ENCODE measurements around the gene B9D1.

B9D1 gene

DNA sequence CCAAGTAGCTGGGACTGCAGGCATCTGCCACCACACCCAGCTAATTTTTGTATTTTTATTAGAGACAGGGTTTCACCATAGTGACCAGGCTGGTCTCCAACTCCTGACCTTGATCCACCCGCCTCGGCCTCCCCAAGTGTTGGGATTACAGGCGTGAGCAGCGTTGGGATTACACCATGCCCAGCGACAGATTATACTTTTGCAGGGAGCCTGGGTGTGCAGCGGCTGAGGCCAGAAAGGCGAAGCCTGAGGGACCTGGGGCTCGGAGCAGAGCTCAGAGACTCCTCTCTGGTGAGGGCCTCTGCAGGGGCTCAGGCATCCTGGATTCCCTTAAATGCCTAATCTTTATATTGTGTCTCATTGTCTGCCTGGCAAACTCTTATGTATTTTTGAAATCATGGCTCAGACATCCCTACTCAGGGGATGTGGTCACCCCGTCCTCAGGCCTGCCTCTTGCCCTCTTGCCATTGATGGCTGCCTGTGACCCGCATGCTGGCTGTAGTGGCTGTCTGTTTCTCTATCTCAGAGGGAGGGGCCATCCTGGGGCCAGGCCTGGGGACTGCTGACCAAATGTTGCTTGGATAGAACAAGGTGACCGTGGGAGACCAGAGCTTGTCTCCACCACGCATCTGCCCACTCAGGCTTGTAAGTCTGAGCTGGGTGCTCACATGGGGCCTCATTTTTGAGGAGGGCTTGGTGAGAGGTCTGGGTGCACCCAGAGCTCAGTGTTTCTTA, 42.6 kb downstream of the B9D1 start:
- no peak for DNase-seq (ENCODE audit: low read depth)
- H3K4me3 ChIP-seq (ENCODE audit: low read depth, low read length) = no peak overlapping the region
- TF ChIP-seq, protein P1, sequence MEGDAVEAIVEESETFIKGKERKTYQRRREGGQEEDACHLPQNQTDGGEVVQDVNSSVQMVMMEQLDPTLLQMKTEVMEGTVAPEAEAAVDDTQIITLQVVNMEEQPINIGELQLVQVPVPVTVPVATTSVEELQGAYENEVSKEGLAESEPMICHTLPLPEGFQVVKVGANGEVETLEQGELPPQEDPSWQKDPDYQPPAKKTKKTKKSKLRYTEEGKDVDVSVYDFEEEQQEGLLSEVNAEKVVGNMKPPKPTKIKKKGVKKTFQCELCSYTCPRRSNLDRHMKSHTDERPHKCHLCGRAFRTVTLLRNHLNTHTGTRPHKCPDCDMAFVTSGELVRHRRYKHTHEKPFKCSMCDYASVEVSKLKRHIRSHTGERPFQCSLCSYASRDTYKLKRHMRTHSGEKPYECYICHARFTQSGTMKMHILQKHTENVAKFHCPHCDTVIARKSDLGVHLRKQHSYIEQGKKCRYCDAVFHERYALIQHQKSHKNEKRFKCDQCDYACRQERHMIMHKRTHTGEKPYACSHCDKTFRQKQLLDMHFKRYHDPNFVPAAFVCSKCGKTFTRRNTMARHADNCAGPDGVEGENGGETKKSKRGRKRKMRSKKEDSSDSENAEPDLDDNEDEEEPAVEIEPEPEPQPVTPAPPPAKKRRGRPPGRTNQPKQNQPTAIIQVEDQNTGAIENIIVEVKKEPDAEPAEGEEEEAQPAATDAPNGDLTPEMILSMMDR (conservative IDR thresholded peaks at IDR 0.05; ENCODE audit: low read depth, low read length) = no peak

DNA sequence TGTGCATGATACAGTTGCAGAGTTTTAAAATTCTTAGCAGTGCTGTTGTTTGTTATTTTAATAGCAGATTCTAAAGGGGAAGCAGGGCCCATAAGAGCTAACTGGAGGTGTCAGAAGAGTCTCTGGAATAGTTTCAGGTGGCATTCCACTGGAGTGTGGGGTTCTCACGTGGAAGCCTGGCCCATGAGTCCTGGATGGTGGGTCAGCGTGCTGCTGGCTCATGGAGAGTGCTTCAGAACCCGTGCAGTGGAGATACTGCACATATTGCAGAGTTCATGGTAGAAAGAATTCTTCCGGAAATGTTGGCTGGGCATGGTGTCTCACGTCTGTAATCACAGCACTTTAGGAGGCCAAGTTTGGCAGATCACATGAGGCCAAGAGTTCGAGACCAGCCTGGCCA, 43.9 kb downstream of the B9D1 start:
- TF ChIP-seq, protein P1 (conservative IDR thresholded peaks at IDR 0.05; ENCODE audit: low read depth, low read length) = no peak
- H3K4me3 ChIP-seq (ENCODE audit: low read depth, low read length) = no peak overlapping the region
- no peak for DNase-seq (ENCODE audit: low read depth)

DNA sequence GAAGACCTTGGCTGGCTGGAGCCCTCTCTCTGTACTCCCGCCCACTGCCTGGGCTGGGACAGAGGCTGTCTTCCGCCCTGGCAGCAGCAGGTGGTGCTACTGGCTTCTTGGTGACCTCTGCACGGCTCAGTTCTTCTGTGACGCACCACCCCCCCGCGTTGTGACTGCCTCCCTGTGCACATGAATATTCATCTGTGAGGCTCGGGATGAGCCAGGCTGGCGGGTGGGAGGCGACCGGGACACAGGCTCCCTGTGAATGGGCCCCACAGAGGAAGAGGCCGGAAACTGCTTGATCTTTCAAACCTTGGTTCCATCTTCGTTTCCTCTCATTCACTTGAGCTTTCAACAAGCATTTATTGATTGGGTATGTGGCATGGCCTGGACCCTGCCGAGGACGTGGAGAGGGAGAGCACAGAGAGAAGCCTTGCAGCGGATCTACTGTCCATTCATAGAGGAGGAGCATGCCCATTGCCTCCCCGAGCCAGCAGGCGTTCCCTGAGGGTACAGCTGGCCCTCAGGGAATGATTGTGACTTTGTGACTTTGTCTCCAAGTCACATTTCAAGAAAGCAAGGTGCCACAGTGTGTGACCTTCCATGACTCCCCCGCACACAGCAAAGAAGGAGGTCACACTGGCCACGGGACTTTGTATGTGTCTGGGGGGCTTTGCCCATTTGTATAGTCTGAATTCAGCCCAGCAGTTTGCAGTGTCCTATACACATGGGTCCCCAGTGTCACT, 45.0 kb downstream of the B9D1 start:
- DNase-seq (ENCODE audit: low read depth) = peak; percentile 91
- TF ChIP-seq, protein P1 (conservative IDR thresholded peaks at IDR 0.05; ENCODE audit: low read depth, low read length) = peak; percentile 41
- H3K4me3 ChIP-seq (ENCODE audit: low read depth, low read length) = no peak overlapping the region

DNA sequence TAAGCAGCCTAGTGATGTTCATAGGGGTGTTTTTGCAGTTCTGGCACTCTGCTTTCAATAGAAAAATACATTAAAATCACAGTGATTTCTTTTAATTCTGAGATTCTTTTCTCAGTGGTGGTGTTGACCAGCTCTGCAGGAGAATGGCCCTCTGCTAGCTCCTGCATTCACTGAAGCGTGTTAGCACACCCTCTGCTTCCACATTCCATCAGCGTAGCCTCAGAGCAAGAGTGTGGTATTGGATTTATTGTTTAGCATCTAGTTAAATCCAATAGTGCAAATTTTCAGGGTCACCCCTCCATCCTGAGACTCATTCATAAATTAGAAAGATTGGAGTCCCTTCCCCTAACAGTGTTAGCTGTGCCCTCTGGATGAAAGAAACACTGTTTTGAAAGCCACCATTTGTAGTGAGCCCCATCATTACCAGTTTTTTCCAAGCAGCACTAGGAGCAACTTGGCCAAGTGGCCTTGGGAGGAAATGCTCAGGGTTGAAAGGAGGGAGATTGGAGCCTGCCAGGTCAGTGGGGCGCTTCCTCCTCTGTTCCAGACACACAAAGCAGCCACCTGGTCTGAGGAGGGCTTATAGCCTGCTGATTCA, 45.7 kb downstream of the B9D1 start:
- DNase-seq (ENCODE audit: low read depth) = peak; percentile 67
- H3K4me3 ChIP-seq (ENCODE audit: low read depth, low read length) = no peak overlapping the region
- TF ChIP-seq, protein P1 (conservative IDR thresholded peaks at IDR 0.05; ENCODE audit: low read depth, low read length) = no peak

DNA sequence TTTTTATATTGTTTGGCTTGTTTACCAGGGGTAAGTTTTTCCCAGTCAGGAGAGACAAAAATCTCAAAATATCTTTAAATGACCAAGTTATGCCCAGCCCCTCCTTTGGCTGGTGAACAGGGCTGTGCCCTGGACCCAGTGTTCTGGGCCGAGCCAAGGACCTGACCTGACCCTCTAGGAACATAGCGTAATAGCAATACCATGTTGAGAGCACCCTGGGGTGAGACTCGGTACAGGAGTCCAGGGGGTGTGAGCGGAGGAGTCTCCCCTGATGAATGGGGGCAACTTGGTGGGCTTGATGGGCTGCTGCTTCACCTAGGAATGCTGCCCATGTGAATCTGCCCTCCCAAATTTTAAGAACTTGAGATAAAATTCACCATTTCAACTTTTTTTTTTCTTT, 47.4 kb downstream of the B9D1 start:
- no peak for DNase-seq (ENCODE audit: low read depth)
- TF ChIP-seq, protein P1 (conservative IDR thresholded peaks at IDR 0.05; ENCODE audit: low read depth, low read length) = no peak
- H3K4me3 ChIP-seq (ENCODE audit: low read depth, low read length) = no peak overlapping the region

DNA sequence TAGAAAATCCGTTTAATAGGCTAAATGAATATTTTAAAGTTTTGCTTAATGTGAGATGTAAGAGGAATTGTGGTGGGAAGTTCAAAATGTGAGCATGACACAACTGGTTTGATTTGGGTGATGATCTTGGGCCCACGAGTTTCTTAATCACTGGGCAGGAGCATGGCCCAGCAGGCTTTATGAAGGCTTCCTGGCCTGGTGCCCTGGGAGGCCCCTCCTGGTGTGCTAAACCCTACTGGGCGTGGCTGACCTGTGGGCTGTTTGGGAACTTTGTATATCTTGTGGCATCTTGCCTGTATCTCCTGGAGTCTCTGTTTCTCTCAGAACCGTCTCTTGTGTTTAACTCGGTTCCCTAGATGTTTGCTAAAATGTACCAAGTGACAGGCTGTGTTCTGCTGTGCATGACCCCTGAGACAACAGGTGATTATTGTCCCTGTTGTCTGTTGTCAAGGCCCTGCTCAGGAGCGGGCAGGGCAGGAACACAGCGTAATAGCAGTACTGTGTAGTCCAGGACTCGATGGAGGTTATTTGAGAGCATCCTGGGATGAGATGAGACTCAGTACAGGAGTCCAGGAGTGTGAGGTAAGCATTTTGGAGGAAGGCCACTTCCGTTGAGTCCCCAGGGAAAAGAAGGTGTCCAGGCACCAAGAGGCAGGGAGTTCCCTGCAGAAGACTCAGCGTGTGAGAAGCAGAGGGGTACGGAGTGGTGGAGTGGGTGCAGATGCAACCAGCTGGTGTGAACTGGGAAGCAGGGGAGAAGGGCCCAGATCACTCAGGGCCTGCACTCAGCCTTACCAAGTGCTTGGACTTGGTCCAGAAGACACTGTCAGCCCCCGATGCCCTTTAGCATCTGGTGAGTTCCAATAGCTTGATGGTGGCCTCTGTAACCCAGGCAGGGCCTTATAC, 48.5 kb downstream of the B9D1 start:
- H3K4me3 ChIP-seq (ENCODE audit: low read depth, low read length) = no peak overlapping the region
- TF ChIP-seq, protein P1 (conservative IDR thresholded peaks at IDR 0.05; ENCODE audit: low read depth, low read length) = no peak
- DNase-seq (ENCODE audit: low read depth) = peak; percentile 84
